Kidney capillary endothelial cell (primary cell): Measurements from ENCODE around the gene OR2W3.

Experiments
- DNase-seq: peaks from one replicate; pipeline ENCODE4 v3.0.0-alpha.2; 2018; ENCODE audit warnings: low spot score

Gene OR2W3

DNA sequence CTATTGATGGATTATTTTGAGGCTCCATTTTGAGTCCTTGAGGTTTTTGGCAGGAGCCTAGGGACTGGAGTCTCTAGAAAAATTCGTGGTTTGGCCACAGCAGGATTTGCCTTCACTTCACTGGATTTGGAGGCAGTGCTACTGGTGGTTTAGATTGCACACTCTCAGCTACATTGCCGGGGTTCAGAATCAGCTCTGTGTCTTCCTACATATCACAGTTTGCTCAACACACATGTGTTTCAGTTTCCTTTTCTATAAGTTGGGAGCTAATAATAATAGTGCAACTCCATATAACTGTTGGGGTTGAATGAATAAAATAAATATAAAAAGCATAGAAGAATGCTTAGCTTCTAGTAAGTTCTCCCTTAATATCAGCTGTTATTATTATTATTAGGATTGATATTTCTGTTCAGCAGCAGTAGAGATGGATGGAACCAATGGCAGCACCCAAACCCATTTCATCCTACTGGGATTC lies at the start of gene OR2W3:
TSS of gene OR2W3 (plus strand) at position 425 of the 475 bp plus-strand sequence. CDS start at position 425, 0 bp downstream.
- no peak for DNase-seq

DNA sequence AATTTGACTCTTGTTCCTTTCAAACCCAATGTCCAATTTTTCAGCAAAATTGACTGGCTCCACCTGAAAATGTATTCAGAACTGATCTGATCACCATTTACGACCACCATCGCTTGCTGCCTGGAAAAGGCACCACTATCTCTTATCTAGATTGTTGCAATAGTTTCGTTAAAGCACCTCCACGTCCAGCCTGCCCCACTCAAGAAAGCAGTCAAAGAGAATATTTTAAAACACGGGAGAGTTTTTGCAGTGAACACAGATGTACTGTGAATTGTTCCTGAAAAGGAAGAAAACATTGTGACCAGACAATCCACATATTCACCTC lies 49.7 kb upstream of the OR2W3 start:
- DNase-seq: no peak

DNA sequence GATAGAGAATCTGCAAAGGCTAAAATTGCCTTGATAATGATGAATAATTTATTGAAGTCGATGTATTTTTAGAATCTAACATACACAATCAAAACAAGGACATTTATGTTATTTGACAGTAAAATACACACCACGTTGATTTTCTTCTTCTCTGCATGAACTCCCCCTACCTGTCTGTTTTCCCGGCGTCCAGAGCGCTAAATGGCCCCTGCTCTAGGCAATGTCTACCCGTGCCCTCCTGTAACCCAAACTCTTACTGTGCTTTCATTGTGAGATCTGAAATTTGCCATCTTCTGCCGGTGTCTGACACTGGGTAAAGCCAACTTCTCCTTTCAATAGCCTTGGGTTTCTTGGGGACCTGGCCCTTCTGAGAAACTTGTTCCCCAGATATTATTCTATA lies 47.0 kb upstream of the OR2W3 start:
- DNase-seq: no peak

DNA sequence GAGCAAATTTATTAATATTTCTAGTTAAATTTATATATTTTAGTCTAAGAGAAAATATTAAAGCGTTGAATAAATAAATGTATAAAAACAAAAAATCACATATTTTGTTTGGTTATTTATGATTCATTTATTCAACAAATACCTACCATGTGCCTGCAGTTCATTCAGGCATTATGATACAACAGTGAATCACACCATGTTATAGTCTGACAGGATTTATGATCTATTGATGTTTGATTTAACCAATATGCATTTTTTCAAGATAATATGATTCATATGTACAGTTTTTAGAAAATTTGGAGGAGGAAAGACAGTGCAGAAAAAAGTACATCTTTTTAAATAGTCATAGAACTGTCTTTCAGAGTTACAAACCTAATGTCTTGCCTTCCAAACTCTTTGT lies 45.8 kb upstream of the OR2W3 start:
- no peak for DNase-seq

DNA sequence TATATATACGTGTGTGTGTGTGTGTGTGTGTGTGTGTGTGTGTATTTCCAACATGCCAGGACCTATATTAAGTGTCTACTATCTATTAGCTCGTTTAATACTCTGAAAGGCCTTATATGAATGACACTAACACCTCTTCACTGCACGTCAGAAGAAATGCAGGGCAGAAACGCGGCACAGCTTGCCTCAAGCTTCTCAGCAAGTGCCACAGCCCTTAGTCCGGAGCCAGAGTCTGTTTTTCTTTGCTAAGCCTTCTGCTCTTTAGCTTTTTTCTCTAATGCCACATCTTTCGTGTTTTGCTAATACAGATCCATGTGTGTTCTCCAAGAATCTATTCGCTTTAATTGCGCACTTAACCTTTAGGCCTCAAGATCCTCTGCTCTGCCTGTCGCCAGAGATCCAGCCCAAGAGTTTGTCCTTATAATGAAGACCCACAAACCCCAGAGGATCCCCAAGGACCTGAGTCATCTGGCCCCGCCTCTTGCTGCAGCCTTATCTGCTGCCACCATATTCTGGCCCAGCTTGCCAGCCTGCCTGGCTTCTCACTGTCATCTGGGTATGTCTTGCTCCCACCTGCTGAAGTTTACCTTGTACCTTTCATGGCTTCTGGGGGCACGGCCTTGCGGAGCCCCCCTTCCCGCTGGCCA lies 40.4 kb upstream of the OR2W3 start:
- no peak for DNase-seq

DNA sequence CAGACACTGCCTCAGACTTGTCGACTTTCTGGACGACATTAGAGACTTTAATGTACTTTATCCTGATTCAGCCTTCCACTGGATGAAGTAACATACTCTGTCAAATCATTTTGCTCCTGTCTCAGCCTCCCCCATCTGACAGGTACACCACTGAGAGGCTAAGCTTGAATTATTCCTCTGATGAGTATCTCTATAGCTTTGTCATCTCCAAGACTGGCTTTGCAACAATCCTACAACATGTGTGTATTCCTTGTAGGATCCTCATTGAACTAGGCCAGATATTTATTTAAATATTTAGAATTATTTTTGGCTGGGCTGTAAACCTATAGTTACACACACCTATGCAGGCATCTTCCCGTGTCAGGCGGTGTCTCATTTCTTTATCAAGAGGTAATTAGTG lies 39.5 kb upstream of the OR2W3 start:
- DNase-seq: no peak

DNA sequence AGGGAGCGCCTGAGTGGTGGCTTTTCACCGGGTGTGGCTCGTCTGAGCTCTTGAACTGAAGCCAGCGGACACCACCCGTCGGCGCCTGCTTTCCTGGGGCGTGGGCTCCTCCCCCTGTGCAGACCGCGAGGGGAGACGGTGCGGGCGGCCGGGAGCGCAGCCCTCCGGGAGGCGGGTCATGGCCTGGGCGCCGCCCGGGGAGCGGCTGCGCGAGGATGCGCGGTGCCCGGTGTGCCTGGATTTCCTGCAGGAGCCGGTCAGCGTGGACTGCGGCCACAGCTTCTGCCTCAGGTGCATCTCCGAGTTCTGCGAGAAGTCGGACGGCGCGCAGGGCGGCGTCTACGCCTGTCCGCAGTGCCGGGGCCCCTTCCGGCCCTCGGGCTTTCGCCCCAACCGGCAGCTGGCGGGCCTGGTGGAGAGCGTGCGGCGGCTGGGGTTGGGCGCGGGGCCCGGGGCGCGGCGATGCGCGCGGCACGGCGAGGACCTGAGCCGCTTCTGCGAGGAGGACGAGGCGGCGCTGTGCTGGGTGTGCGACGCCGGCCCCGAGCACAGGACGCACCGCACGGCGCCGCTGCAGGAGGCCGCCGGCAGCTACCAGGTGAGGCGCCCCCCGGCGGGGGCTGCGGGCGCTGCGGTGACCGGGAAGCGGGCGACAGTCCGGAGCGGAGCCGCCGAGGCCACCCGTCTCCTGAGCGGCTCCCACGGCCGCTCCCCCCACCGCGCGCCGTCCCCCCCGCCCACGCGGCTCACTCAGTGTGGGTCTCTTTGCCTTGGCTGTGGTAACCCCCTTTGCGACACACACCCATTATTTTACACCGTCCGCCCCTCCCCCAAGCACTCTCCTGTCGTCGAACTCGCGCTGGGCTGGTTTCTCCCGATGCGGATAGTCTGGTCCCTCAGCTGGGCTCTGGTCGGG lies 38.1 kb upstream of the OR2W3 start, which contains the start of gene TRIM58:
TSS of gene TRIM58 (plus strand) at position 119 of the 916 bp plus-strand sequence. CDS start at position 179, 60 bp downstream.
- DNase-seq: no peak

DNA sequence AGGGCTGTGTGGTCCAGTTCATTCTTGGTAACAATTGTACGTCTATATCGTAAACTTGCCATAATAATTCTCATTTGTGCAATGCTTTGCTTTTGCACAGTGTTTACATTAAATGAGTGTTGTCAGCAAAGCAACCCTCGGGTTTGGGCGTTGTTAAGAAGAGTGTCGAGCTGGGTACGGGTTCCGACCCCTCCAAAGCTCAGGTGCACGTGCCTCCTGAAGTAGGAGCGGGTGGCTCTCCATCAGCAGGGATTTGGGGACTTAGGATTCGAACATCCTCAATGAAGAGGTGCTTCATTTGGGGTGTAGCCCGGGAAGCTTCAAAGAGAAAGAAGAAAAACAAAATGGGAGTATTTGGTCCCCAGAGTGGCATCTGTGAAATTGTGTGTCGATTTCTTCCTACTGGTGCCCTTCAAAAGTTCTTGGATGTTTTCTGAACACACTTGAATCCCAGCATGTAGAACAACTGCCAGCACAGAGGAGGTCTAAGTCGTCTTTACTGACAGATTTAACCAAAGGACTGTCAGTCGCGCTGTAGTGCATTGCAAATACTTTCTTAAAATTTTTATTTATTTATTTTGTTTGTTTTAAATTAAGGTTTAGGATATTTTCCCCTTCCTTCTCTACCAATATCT lies 37.3 kb upstream of the OR2W3 start:
- DNase-seq: no peak

DNA sequence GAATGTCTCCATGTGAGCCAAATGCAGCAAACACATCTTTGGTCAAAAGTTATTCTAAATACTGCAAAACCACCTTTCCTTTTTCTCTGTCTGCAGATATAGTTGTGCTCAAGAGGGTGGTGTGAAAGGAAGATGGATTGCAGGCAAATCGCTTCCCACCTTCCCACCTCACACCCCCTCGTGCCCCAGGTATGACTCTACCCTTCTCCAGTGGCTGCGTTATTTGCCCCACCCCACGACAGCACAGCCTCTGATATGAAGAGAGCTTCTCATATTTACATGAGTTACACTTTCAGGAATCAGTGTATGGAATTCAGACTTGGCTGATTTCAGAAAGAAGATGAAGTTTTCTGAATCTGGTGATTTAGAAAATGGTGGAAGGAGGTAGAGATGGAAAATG lies 32.6 kb upstream of the OR2W3 start:
- no peak for DNase-seq

DNA sequence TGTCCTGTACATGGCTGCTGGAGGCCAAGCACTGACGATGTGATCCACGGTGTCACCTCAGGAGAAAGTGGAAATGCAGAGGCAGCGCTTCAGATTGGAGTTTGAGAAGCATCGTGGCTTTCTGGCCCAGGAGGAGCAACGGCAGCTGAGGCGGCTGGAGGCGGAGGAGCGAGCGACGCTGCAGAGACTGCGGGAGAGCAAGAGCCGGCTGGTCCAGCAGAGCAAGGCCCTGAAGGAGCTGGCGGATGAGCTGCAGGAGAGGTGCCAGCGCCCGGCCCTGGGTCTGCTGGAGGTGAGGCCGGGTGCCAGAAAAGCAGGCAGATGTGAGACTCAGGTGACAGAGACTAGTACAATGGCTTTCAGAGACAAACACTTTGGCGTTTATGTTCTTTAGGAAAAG lies 30.7 kb upstream of the OR2W3 start:
- DNase-seq: no peak

DNA sequence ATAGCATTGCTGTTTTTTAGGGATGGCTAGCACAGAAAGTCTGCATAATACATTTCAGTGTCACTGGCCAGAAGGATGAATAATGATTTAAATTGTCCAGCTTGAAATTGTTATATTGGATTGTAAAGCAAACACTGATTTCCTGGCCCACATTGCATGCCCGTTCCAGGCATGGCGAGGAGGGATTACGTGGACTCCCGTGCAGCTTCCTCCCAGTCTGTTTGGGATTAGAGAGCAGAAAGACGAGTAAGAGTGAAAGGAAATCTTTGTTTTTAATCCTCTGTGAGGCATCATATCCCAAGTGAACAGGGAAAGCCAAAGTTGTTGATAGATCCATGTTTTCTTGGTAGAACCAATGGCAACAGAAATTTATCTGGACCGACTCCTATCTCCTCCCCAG lies 30.0 kb upstream of the OR2W3 start:
- DNase-seq: no peak

DNA sequence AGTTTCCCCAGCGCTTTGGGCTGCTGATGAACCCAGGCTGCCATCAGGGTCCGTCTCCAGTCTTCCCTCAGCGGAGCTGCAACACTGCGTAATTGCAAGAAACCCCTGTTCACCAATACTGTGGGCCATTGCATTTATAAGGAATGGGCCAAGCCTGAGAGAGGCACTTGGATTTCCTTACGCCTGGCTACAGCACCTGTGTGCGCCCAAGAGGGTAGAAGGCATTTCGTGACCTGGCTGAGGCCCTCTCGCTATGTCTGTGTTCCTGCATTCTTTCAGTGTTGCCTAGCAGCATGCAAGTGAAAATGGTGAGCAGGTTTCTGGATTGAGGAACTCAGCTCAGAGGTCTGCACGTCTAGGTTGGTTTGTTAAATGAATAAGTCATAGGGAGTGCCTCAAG lies 12.0 kb upstream of the OR2W3 start:
- no peak for DNase-seq

DNA sequence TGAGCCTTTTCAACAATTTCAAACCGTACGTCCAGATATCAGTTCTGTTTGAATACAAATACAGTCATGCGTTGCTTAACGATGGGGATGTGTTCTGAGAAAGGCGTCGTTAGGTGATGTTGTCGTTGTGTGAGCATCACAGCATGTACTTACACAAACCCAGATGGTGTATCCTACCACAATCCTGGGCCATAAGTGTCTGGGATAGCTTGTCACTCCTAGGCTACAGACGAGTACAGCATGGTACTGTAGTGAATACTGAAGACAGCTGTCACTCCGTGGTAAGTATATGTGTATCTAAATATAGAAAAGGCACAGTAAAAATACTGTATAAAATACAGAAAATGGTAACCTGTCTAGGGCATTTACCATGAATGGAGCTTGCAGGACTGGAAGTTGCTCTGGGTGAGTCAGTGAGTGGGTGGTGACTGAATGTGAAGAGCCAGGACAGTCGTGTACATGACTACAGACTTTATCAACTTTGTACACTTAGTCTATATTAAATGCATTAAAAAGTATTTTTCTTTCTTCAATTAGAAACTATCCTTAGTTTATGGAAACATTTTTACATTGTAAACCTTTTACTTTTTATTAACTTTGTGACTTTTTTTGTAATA lies 10.5 kb upstream of the OR2W3 start:
- DNase-seq: no peak

DNA sequence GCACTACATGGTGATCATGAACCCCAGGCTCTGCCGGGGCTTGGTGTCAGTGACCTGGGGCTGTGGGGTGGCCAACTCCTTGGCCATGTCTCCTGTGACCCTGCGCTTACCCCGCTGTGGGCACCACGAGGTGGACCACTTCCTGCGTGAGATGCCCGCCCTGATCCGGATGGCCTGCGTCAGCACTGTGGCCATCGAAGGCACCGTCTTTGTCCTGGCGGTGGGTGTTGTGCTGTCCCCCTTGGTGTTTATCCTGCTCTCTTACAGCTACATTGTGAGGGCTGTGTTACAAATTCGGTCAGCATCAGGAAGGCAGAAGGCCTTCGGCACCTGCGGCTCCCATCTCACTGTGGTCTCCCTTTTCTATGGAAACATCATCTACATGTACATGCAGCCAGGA lies 589 bp downstream of the OR2W3 start:
- no peak for DNase-seq

DNA sequence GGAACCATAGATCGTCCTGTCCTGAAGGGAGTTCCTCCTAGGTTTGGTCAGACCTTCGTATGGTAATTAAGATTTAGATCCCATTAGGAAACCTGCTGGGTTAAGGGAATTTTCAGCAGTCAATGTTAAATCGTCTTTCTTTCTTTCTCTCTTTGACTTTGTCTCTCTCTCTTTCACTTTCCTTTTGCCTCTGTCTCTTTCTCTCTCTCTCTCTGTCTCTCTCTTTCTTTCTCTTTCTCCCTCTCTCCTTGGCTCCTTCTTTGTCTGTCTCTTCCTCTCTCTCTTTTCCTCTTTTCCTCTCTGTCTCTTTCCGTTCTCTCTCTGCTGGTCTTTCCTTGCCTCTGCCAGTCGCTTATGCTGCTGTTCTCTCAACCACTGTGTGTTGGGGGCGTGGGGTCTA lies 8.7 kb downstream of the OR2W3 start:
- no peak for DNase-seq

DNA sequence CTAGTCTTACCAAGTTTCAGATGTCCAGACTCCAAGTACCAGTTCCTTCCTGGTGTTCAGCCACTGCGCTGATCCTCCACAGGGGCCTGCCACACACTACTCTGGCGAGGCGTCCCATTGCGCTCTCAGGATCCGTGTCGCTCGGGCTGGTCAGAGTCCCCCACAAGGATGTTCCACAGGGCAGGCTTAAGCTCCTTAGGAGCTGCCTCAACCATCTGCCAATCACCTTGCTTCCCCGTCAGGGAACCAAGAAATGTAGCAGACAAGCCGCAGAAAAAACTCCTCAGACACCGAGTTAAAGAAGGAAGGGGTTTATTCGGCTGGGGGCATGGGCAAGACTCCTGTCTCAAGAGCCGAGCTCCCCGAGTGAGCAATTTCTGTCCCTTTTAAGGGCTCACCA lies 9.8 kb downstream of the OR2W3 start:
- no peak for DNase-seq

DNA sequence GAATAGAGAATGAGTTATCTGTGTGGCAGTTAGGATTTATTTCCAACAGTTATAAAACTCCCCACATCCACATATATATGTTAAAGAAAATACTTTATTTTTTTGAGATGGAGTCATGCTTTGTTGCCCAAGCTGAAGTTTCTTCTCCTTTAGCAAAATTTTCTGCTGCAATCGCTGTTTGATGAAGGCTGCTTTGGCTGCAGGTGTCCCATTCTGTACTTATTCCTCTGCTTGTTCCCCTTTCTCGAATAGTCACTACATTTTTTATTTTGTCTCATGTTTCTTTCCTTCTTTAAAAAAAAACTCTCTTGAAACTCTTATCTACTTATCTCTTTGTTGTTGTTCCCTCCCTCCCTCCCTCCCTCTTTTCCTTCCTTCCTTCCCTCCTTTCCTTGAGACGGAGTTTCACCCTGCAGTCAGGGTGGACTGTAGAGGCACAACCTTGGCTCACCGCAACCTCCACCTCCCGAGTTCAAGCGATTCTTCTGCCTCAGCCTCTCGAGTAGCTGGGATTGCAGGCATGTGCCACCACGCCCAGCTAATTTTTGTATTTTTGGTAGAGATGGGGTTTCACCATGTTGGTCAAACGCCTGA lies 10.6 kb downstream of the OR2W3 start:
- no peak for DNase-seq

DNA sequence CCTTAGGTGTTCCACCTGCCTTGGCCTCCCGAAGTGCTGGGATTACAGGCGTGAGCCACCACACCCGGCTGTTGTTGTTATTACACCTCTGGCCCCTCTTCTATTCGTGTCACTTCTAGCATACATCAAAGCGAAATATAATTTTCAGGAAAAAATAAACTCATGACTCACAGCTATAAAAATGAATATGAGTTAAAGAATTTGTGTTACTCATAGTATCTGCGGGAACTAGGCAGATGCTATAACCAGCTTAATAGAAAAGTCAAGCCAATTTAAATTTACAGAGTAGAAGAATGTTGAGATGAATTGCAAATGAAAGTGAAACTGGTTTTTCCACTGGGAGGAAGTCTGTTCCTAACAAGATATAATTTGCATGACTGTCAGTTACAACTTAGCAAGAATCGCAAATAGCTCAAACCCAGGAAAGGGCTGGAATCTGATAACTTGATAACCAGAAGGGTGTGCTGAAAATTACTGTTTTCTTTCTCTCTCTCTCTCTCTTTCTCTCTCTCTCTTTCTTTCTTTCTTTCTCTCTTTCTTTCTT lies 11.2 kb downstream of the OR2W3 start:
- peak; percentile 21 for DNase-seq

DNA sequence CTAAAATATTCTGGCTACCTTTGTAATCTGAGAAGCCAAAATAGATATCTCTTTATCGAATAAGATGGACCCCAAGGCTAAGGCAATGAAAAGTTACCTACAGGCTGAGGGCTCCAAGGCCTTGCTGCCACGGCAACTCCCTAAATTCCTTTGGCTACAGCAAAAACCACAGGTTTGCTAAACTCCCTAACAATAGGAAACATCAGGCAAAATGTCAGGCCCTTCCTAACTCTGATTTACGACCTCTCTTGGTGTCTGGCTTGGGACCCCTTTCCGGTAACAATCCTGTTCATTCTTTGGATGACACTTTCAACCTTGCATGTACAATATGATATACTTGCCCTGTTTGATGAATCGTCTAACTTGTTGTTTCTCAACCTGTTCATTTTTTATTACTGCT lies 13.4 kb downstream of the OR2W3 start:
- no peak for DNase-seq

DNA sequence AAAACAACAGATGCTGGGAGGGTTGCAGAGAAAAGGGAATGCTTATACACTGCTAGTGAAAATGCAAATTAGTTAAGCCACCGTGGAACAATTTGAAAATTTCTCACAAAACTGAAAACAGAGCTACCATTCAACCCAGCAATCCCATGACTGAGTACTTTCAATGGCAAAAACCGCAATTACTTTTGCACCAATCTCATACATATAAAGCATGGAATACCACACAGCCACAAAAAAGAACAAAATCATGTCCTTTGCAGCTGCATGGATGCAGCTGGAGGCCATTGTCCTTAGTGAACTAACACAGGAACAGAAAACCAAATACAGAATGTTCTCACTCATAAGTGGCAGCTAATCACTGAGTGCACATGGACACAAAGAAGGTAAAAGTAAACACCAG lies 18.4 kb downstream of the OR2W3 start:
- DNase-seq: no peak

DNA sequence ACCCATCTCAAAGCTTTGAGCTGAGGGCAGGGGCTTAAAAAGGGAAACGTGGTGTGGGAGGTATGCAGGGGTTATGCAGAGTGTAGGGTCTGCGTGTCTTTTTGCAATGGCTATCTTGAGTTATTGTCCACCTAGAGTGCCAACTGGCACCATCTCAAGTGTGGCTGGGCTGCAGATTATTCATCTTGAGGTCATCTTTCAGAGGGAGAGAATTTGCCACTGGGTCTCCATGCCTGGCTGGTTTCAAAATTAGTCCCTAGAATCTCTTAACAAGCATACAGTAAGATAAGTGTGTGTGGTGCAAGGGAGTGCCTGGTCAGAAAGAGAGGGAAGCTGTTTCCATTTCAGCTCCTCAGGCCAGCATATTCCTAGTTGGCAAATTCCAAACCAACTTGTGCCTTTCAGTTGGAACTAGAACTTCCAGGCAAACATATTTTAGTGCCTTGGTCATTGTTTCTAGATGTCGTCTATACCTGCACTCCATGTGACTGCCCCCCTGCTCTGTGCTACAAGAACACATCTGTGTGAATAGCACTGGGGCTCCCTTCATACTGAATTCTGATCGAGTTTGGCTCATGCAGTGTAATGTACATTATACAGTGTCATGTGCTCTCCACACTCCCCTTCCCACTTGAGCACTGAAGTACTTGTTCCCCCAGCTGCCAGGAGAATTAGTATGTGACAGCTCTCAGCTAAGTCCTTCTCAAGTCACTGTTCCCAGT lies 19.7 kb downstream of the OR2W3 start:
- no peak for DNase-seq
